Measurements from ENCODE around the gene SCRN1.

The SCRN1 gene

GRCh38 chr7:30010021-30010420, 20.4 kb upstream of the SCRN1 start:
- Histone ChIP-seq H3K9ac (ENCODE audit: low read depth in 1 of 2, low read length in 2 of 2) (no peak overlapping the region), H3K4me1 (ENCODE audit: control insufficient read depth in 2 of 2, insufficient read depth in 2 of 2, low read length in 2 of 2) (no peaks in the 10 kb centered on the region), H3K36me3 (ENCODE audit: control insufficient read depth in 2 of 2, insufficient read depth in 2 of 2, low read length in 2 of 2) (peaks cover 4 to 7% of the 10 kb centered on the region in 2 donors), H3K9me3 (ENCODE audit: control insufficient read depth in 2 of 2, low read length in 2 of 2) (no peaks in the 10 kb centered on the region), H3K27me3 (ENCODE audit: control insufficient read depth in 2 of 2, insufficient read depth in 2 of 2, low read length in 2 of 2) (no peaks in the 10 kb centered on the region), H3K27ac (ENCODE audit: low read depth in 2 of 2, low read length in 2 of 2) (no peak overlapping the region), H3K4me3 (ENCODE audit: low read length in 2 of 2) (no peak overlapping the region)

- Histone ChIP-seq H3K9me3 (ENCODE audit: control insufficient read depth in 2 of 2, low read length in 2 of 2) (no peaks in the 10 kb centered on the region), H3K4me1 (ENCODE audit: control insufficient read depth in 2 of 2, insufficient read depth in 2 of 2, low read length in 2 of 2) (no peaks in the 10 kb centered on the region), H3K9ac (ENCODE audit: low read depth in 1 of 2, low read length in 2 of 2) (no peak overlapping the region), H3K27ac (ENCODE audit: low read depth in 2 of 2, low read length in 2 of 2) (no peak overlapping the region), H3K36me3 (ENCODE audit: control insufficient read depth in 2 of 2, insufficient read depth in 2 of 2, low read length in 2 of 2) (no peaks in the 10 kb centered on the region), H3K27me3 (ENCODE audit: control insufficient read depth in 2 of 2, insufficient read depth in 2 of 2, low read length in 2 of 2) (no peaks in the 10 kb centered on the region), H3K4me3 (ENCODE audit: low read length in 2 of 2) (no peak overlapping the region)
Observed at GRCh38 chr7:30005464-30005863, 15.9 kb upstream of the SCRN1 start.

GRCh38 chr7:30003098-30003497, 13.5 kb upstream of the SCRN1 start:
- H3K27me3 ChIP-seq (ENCODE audit: control insufficient read depth in 2 of 2, insufficient read depth in 2 of 2, low read length in 2 of 2): no peaks in the 10 kb centered on the region
- no peak overlapping the region for H3K9ac ChIP-seq (ENCODE audit: low read depth in 1 of 2, low read length in 2 of 2)
- no peak overlapping the region for H3K4me3 ChIP-seq (ENCODE audit: low read length in 2 of 2)
- H3K36me3 ChIP-seq (ENCODE audit: control insufficient read depth in 2 of 2, insufficient read depth in 2 of 2, low read length in 2 of 2): no peaks in the 10 kb centered on the region
- H3K4me1 ChIP-seq (ENCODE audit: control insufficient read depth in 2 of 2, insufficient read depth in 2 of 2, low read length in 2 of 2): no peaks in the 10 kb centered on the region
- H3K9me3 ChIP-seq (ENCODE audit: control insufficient read depth in 2 of 2, low read length in 2 of 2): no peaks in the 10 kb centered on the region
- H3K27ac ChIP-seq (ENCODE audit: low read depth in 2 of 2, low read length in 2 of 2): no peak overlapping the region

GRCh38 chr7:30001998-30002397, 12.4 kb upstream of the SCRN1 start:
- Histone ChIP-seq H3K4me3 (ENCODE audit: low read length in 2 of 2) (no peak overlapping the region), H3K36me3 (ENCODE audit: control insufficient read depth in 2 of 2, insufficient read depth in 2 of 2, low read length in 2 of 2) (no peaks in the 10 kb centered on the region), H3K27me3 (ENCODE audit: control insufficient read depth in 2 of 2, insufficient read depth in 2 of 2, low read length in 2 of 2) (no peaks in the 10 kb centered on the region), H3K27ac (ENCODE audit: low read depth in 2 of 2, low read length in 2 of 2) (no peak overlapping the region), H3K4me1 (ENCODE audit: control insufficient read depth in 2 of 2, insufficient read depth in 2 of 2, low read length in 2 of 2) (no peaks in the 10 kb centered on the region), H3K9me3 (ENCODE audit: control insufficient read depth in 2 of 2, low read length in 2 of 2) (no peaks in the 10 kb centered on the region), H3K9ac (ENCODE audit: low read depth in 1 of 2, low read length in 2 of 2) (no peak overlapping the region)

- Histone ChIP-seq H3K4me1 (ENCODE audit: control insufficient read depth in 2 of 2, insufficient read depth in 2 of 2, low read length in 2 of 2) (no peaks in the 10 kb centered on the region), H3K9me3 (ENCODE audit: control insufficient read depth in 2 of 2, low read length in 2 of 2) (peaks cover 2 to 3% of the 10 kb centered on the region in 2 donors), H3K9ac (ENCODE audit: low read depth in 1 of 2, low read length in 2 of 2) (no peak overlapping the region), H3K4me3 (ENCODE audit: low read length in 2 of 2) (no peak overlapping the region), H3K27ac (ENCODE audit: low read depth in 2 of 2, low read length in 2 of 2) (no peak overlapping the region), H3K27me3 (ENCODE audit: control insufficient read depth in 2 of 2, insufficient read depth in 2 of 2, low read length in 2 of 2) (no peaks in the 10 kb centered on the region), H3K36me3 (ENCODE audit: control insufficient read depth in 2 of 2, insufficient read depth in 2 of 2, low read length in 2 of 2) (no peaks in the 10 kb centered on the region)
Observed at GRCh38 chr7:29998489-29998888, 8.9 kb upstream of the SCRN1 start.

GRCh38 chr7:29996321-29996720, 6.7 kb upstream of the SCRN1 start:
- no peak overlapping the region for H3K9ac ChIP-seq (ENCODE audit: low read depth in 1 of 2, low read length in 2 of 2)
- no peaks in the 10 kb centered on the region for H3K4me1 ChIP-seq (ENCODE audit: control insufficient read depth in 2 of 2, insufficient read depth in 2 of 2, low read length in 2 of 2)
- no peak overlapping the region for H3K4me3 ChIP-seq (ENCODE audit: low read length in 2 of 2)
- H3K36me3 ChIP-seq (ENCODE audit: control insufficient read depth in 2 of 2, insufficient read depth in 2 of 2, low read length in 2 of 2): no peaks in the 10 kb centered on the region
- peaks cover 2 to 3% of the 10 kb centered on the region in 2 donors for H3K9me3 ChIP-seq (ENCODE audit: control insufficient read depth in 2 of 2, low read length in 2 of 2)
- H3K27ac ChIP-seq (ENCODE audit: low read depth in 2 of 2, low read length in 2 of 2): no peak overlapping the region
- H3K27me3 ChIP-seq (ENCODE audit: control insufficient read depth in 2 of 2, insufficient read depth in 2 of 2, low read length in 2 of 2): no peaks in the 10 kb centered on the region

- no peaks in the 10 kb centered on the region for H3K27me3 ChIP-seq (ENCODE audit: control insufficient read depth in 2 of 2, insufficient read depth in 2 of 2, low read length in 2 of 2)
- no peaks in the 10 kb centered on the region for H3K36me3 ChIP-seq (ENCODE audit: control insufficient read depth in 2 of 2, insufficient read depth in 2 of 2, low read length in 2 of 2)
- peaks cover 2 to 3% of the 10 kb centered on the region in 2 donors for H3K9me3 ChIP-seq (ENCODE audit: control insufficient read depth in 2 of 2, low read length in 2 of 2)
- H3K4me1 ChIP-seq (ENCODE audit: control insufficient read depth in 2 of 2, insufficient read depth in 2 of 2, low read length in 2 of 2): no peaks in the 10 kb centered on the region
- no peak overlapping the region for H3K27ac ChIP-seq (ENCODE audit: low read depth in 2 of 2, low read length in 2 of 2)
- H3K9ac ChIP-seq (ENCODE audit: low read depth in 1 of 2, low read length in 2 of 2): no peak overlapping the region
- H3K4me3 ChIP-seq (ENCODE audit: low read length in 2 of 2): no peak overlapping the region
Observed at GRCh38 chr7:29995652-29996051, 6.1 kb upstream of the SCRN1 start.

GRCh38 chr7:29993140-29993539, 3.5 kb upstream of the SCRN1 start:
- Histone ChIP-seq H3K27ac (ENCODE audit: low read depth in 2 of 2, low read length in 2 of 2) (no peak overlapping the region), H3K9me3 (ENCODE audit: control insufficient read depth in 2 of 2, low read length in 2 of 2) (peaks cover 2 to 3% of the 10 kb centered on the region in 2 donors), H3K27me3 (ENCODE audit: control insufficient read depth in 2 of 2, insufficient read depth in 2 of 2, low read length in 2 of 2) (peaks cover 3 to 6% of the 10 kb centered on the region in 2 donors), H3K36me3 (ENCODE audit: control insufficient read depth in 2 of 2, insufficient read depth in 2 of 2, low read length in 2 of 2) (no peaks in the 10 kb centered on the region), H3K4me3 (ENCODE audit: low read length in 2 of 2) (no peak overlapping the region), H3K9ac (ENCODE audit: low read depth in 1 of 2, low read length in 2 of 2) (no peak overlapping the region), H3K4me1 (ENCODE audit: control insufficient read depth in 2 of 2, insufficient read depth in 2 of 2, low read length in 2 of 2) (no peaks in the 10 kb centered on the region)

GRCh38 chr7:29991937-29992336, 2.3 kb upstream of the SCRN1 start:
- H3K4me3 ChIP-seq (ENCODE audit: low read length in 2 of 2): no peak overlapping the region
- H3K36me3 ChIP-seq (ENCODE audit: control insufficient read depth in 2 of 2, insufficient read depth in 2 of 2, low read length in 2 of 2): no peaks in the 10 kb centered on the region
- H3K9ac ChIP-seq (ENCODE audit: low read depth in 1 of 2, low read length in 2 of 2): no peak overlapping the region
- peaks cover 3 to 6% of the 10 kb centered on the region in 2 donors for H3K27me3 ChIP-seq (ENCODE audit: control insufficient read depth in 2 of 2, insufficient read depth in 2 of 2, low read length in 2 of 2)
- H3K4me1 ChIP-seq (ENCODE audit: control insufficient read depth in 2 of 2, insufficient read depth in 2 of 2, low read length in 2 of 2): peaks cover 2 to 3% of the 10 kb centered on the region in 2 donors
- peaks cover 2 to 3% of the 10 kb centered on the region in 2 donors for H3K9me3 ChIP-seq (ENCODE audit: control insufficient read depth in 2 of 2, low read length in 2 of 2)
- H3K27ac ChIP-seq (ENCODE audit: low read depth in 2 of 2, low read length in 2 of 2): no peak overlapping the region

- Histone ChIP-seq H3K4me3 (ENCODE audit: low read length in 2 of 2) (no peak overlapping the region), H3K27ac (ENCODE audit: low read depth in 2 of 2, low read length in 2 of 2) (no peak overlapping the region), H3K4me1 (ENCODE audit: control insufficient read depth in 2 of 2, insufficient read depth in 2 of 2, low read length in 2 of 2) (peaks cover 2 to 3% of the 10 kb centered on the region in 2 donors), H3K9me3 (ENCODE audit: control insufficient read depth in 2 of 2, low read length in 2 of 2) (no peaks in the 10 kb centered on the region), H3K9ac (ENCODE audit: low read depth in 1 of 2, low read length in 2 of 2) (no peak overlapping the region), H3K36me3 (ENCODE audit: control insufficient read depth in 2 of 2, insufficient read depth in 2 of 2, low read length in 2 of 2) (no peaks in the 10 kb centered on the region), H3K27me3 (ENCODE audit: control insufficient read depth in 2 of 2, insufficient read depth in 2 of 2, low read length in 2 of 2) (peaks cover 3 to 6% of the 10 kb centered on the region in 2 donors)
Observed at GRCh38 chr7:29990931-29991330, 1.3 kb upstream of the SCRN1 start.
